MCF 10A (cell line): ENCODE results near the gene PYGM. TPM values are rescaled to one million over a fixed set of nuclear protein-coding genes. Genes with fewer than 3 reads are reported as not detected.

Source experiments
- BruUV-seq: library from RNA; stranded (reverse); fragments of 400-500 nt; replicated peaks from 2 replicates; lab custom pipeline; 2021; lab: Mats Ljungman, UMichigan
- CTCF ChIA-PET: fragments of 300-600 bp; sonication (Branson Sonifier 250); formaldehyde crosslinking; extraction: SDS; loops from one replicate; lab custom pipeline; 2021; ENCODE audit warnings: antibody characterized with exemption, inconsistent platforms; lab: Yijun Ruan, JAX
- POLR2A ChIA-PET: fragments of 300-600, 350-650 bp; sonication (Branson Sonifier 250); formaldehyde crosslinking; extraction: SDS; loops from one replicate; lab custom pipeline; 2020; ENCODE audit warnings: antibody characterized with exemption, inconsistent platforms; lab: Yijun Ruan, JAX
- DNase-seq: peaks from one replicate; pipeline ENCODE4 v3.0.0-alpha.2; 2018; ENCODE audit not compliant: unreplicated experiment
- H3K27ac Mint-ChIP-seq: one replicate; pipeline ENCODE4 v1.8.0; 2022; ENCODE audit warnings: mild to moderate bottlenecking, low read depth, mixed read lengths; ENCODE audit not compliant: unreplicated experiment
- H3K27me3 Mint-ChIP-seq: one replicate; pipeline ENCODE4 v1.8.0; 2022; ENCODE audit warnings: mixed read lengths; ENCODE audit not compliant: insufficient read depth, unreplicated experiment
- H3K36me3 Mint-ChIP-seq: one replicate; pipeline ENCODE4 v1.8.0; 2022; ENCODE audit warnings: mild to moderate bottlenecking, moderate library complexity, mixed read lengths; ENCODE audit not compliant: insufficient read depth, unreplicated experiment
- H3K4me1 Mint-ChIP-seq: one replicate; pipeline ENCODE4 v1.8.0; 2022; ENCODE audit warnings: mixed read lengths; ENCODE audit not compliant: insufficient read depth, unreplicated experiment
- H3K4me3 Mint-ChIP-seq: one replicate; pipeline ENCODE4 v1.8.0; 2022; ENCODE audit warnings: mild to moderate bottlenecking, moderate library complexity, mixed read lengths; ENCODE audit not compliant: unreplicated experiment
- H3K9me3 Mint-ChIP-seq: one replicate; pipeline ENCODE4 v1.8.0; 2022; ENCODE audit warnings: mixed read lengths; ENCODE audit not compliant: unreplicated experiment
- CTCF ChIP-seq: fragments of 200-600 bp; IDR thresholded peaks from one replicate; pipeline ENCODE4 v1.8.0; 2022; ENCODE audit warnings: antibody characterized with exemption, mild to moderate bottlenecking; ENCODE audit not compliant: unreplicated experiment
- intact Hi-C: fragments of 100-400 bp; cut with micrococcal nuclease; formaldehyde crosslinking; loops from 2 replicates; pipeline ENCODE4 v1.14.1; 2022
- total RNA-seq: library from RNA; stranded (reverse); gene quantifications from 2 replicates; pipeline ENCODE4 v1.2.3, GENCODE V29; 2022

The PYGM gene
- total RNA-seq, 1 experiment from 2014 or later = 0.09 TPM

- DNase-seq = peak; percentile 66
- intact Hi-C loops = loop anchor here (1.0 to 10.0 kb wide), 3 partner anchors 56 to 227 kb away; partner anchors contain the start of gene ARL2
- Mint-ChIP-seq H3K9me3 (no peaks in the 10 kb centered on the region), H3K36me3 (no peaks in the 10 kb centered on the region), H3K4me1 (no peaks in the 10 kb centered on the region), H3K27ac (no peak overlapping the region), H3K4me3 (no peak overlapping the region), H3K27me3 (no peaks in the 10 kb centered on the region)
- ChIA-PET CTCF (interaction anchor here (0.6 to 3.8 kb wide), 13 partner anchors 12 to 553 kb away, joined by 3 to 21 read pairs (median 3); partner anchors contain the start of genes CDC42BPG and MAP4K2), POLR2A (interaction anchor here (0.7 to 1.3 kb wide), 3 partner anchors 9 to 56 kb away, joined by 3 to 6 read pairs (median 3); partner anchors contain the start of gene SF1)
- BruUV-seq = no TSS peak
- TF ChIP-seq CTCF = peak; percentile 81
These were observed 27.9 kb upstream of the PYGM start for GRCh38 chr11:64787526-64788320.

- Mint-ChIP-seq H3K4me1 (no peaks in the 10 kb centered on the region), H3K27ac (no peak overlapping the region), H3K9me3 (no peaks in the 10 kb centered on the region), H3K4me3 (no peak overlapping the region), H3K27me3 (no peaks in the 10 kb centered on the region), H3K36me3 (peaks cover 2% of the 10 kb centered on the region)
- ChIA-PET POLR2A (interaction anchor here (0.6 kb wide), 1 partner anchor 541 kb away, joined by 4 read pairs; no protein-coding TSS in a partner anchor), CTCF (interaction anchor here (0.6 to 3.8 kb wide), 8 partner anchors 8 to 731 kb away, joined by 3 to 21 read pairs (median 4); no protein-coding TSS in a partner anchor)
- no peak for TF ChIP-seq CTCF
- no peak for DNase-seq
- intact Hi-C loops = loop anchor here (2.0 to 10.0 kb wide), 2 partner anchors 108 to 228 kb away; partner anchors contain the start of gene ARL2
- BruUV-seq = no TSS peak
These were observed 26.5 kb upstream of the PYGM start for GRCh38 chr11:64786308-64786707.

DNA sequence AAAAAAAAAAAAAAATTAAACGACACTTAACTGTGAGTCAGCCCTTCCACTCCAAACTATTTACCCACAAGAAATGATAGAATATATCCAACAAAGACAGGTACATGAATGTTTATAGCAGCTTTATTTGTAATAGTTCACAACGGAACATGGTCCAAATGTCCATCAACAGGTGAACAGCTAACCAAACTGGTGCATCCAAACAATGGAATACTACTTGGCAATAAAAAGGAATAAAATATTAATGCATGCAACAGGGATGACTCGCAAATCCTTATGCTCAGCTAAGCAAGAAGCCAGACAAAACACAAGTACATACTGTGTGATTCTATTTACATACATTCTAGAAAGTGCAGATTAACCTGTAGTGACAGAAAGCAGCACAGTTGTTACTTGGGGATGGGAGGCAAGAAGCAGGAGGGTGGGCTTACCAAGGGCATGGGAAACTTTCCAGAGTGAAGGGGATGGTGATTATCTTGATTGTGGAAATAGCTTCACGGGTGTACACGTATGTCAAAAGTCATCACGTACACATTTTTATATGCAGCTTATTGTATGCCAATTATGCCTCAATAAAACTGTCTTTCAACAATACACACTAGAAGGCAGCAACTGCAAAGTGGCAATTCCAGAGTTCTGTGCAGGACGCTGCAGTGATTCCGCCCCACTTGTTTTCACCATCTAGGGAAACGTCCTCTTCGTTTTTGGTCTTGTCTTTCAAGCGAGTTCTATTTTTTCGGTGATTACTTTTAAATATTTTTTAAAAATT lies 25.2 kb upstream of the PYGM start:
- no peak overlapping the region for H3K27ac Mint-ChIP-seq
- peaks cover 6% of the 10 kb centered on the region for H3K36me3 Mint-ChIP-seq
- intact Hi-C loops = loop anchor here (10.0 kb wide), 1 partner anchor 230 kb away; the partner anchor contains the start of gene ARL2
- POLR2A ChIA-PET = interaction anchor here (0.5 kb wide), 1 partner anchor 120 kb away, joined by 3 read pairs; no protein-coding TSS in a partner anchor
- no peak for DNase-seq
- BruUV-seq = no TSS peak
- CTCF ChIA-PET = interaction anchor here (0.6 to 3.8 kb wide), 8 partner anchors 10 to 334 kb away, joined by 3 to 16 read pairs (median 3); no protein-coding TSS in a partner anchor
- H3K4me1 Mint-ChIP-seq = no peaks in the 10 kb centered on the region
- no peak for TF ChIP-seq CTCF
- H3K4me3 Mint-ChIP-seq = no peak overlapping the region
- no peaks in the 10 kb centered on the region for H3K9me3 Mint-ChIP-seq
- H3K27me3 Mint-ChIP-seq = no peaks in the 10 kb centered on the region
